Glutamatergic neuron (in vitro differentiated cells): ENCODE measurements around the gene PXDN. TPM values are rescaled to one million over a fixed set of nuclear protein-coding genes. Genes with fewer than 3 reads are reported as not detected.
"Not testable (repeated sequence)": the region's sequence is repeated elsewhere in the genome, so short reads cannot be mapped to it uniquely, and the experiment has no call there.

Source experiments
- DNase-seq: peaks from one replicate; pipeline ENCODE4 v3.0.0; 2022
- H3K27ac Mint-ChIP-seq: one replicate; pipeline ENCODE4 v1.8.0; 2020; ENCODE audit warnings: mild to moderate bottlenecking, mixed read lengths, inconsistent platforms; ENCODE audit not compliant: unreplicated experiment
- H3K27me3 Mint-ChIP-seq: one replicate; pipeline ENCODE4 v1.8.0; 2020; ENCODE audit warnings: mild to moderate bottlenecking, moderate library complexity, mixed read lengths, inconsistent platforms; ENCODE audit not compliant: unreplicated experiment
- H3K36me3 Mint-ChIP-seq: one replicate; pipeline ENCODE4 v1.8.0; 2020; ENCODE audit warnings: mild to moderate bottlenecking, mixed read lengths, inconsistent platforms; ENCODE audit not compliant: unreplicated experiment
- H3K4me1 Mint-ChIP-seq: one replicate; pipeline ENCODE4 v1.8.0; 2020; ENCODE audit warnings: mild to moderate bottlenecking, low read depth, mixed read lengths, inconsistent platforms; ENCODE audit not compliant: unreplicated experiment
- H3K4me3 Mint-ChIP-seq: one replicate; pipeline ENCODE4 v1.8.0; 2020; ENCODE audit warnings: mild to moderate bottlenecking, mixed read lengths, inconsistent platforms; ENCODE audit not compliant: unreplicated experiment
- H3K9me3 Mint-ChIP-seq: one replicate; pipeline ENCODE4 v1.8.0; 2020; ENCODE audit warnings: mild to moderate bottlenecking, moderate library complexity, mixed read lengths, inconsistent platforms; ENCODE audit not compliant: unreplicated experiment
- CTCF ChIP-seq: fragments of 200-600 bp; sonication (generic); IDR thresholded peaks from one replicate; pipeline ENCODE4 v1.5.0; 2021; ENCODE audit not compliant: partially characterized antibody, unreplicated experiment
- total RNA-seq: library from RNA; stranded (reverse); fragmentation: NEBNext Ultra II Directional; extraction: Animal tissue kit (Norgen Biotek cat#: 25700); gene quantifications from one replicate; pipeline ENCODE4 v1.2.1, GENCODE V29; 2021; ENCODE audit not compliant: unreplicated experiment

The PXDN gene
- total RNA-seq, 1 donor from 2014 or later = 226 TPM

DNA sequence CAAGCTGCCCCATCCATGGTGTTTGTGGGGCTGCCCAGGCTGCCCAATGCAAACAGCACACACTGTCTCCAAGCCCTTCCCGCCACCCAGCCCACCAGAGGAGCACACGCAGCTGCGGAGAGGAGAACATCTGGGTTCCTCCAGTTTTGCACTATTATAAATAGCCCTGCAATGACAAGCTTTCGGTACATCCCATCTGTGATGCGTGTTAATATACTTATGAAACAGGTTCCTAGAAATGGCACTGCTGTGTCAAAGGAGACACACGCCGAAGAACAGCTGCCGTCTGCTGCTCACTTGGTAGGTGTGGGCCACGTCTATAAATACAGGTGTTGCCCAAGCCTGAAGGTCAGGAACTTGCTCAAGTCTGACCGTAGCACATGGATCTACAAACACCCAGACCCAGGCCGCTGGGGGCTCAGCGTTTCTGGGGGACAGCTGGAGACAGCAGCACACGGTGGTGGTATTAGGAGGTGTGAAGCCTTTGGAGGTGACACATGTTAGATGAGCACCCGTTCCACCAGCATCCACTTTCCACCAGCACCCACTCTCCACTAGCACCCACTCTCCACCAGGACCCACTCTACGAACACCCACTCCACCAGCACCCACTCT, 34.3 kb downstream of the PXDN start:
- Mint-ChIP-seq H3K27ac (no peak overlapping the region), H3K4me1 (peaks cover 44% of the 10 kb centered on the region)
- DNase-seq = no peak

GRCh38 chr2:1709335-1709605, 35.0 kb downstream of the PXDN start:
- Mint-ChIP-seq H3K4me1 (peaks cover 42% of the 10 kb centered on the region), H3K36me3 (peaks cover 6% of the 10 kb centered on the region), H3K4me3 (no peak overlapping the region), H3K27ac (no peak overlapping the region), H3K27me3 (peaks cover 4% of the 10 kb centered on the region), H3K9me3 (peaks cover 16% of the 10 kb centered on the region)
- TF ChIP-seq CTCF = no peak
- no peak for DNase-seq

More for the DNA sequence above, 34.3 kb downstream of the PXDN start:
- Mint-ChIP-seq H3K4me3 (no peak overlapping the region), H3K36me3 (peaks cover 6% of the 10 kb centered on the region), H3K27me3 (peaks cover 4% of the 10 kb centered on the region), H3K9me3 (peaks cover 14% of the 10 kb centered on the region)
- TF ChIP-seq CTCF = no peak

DNA sequence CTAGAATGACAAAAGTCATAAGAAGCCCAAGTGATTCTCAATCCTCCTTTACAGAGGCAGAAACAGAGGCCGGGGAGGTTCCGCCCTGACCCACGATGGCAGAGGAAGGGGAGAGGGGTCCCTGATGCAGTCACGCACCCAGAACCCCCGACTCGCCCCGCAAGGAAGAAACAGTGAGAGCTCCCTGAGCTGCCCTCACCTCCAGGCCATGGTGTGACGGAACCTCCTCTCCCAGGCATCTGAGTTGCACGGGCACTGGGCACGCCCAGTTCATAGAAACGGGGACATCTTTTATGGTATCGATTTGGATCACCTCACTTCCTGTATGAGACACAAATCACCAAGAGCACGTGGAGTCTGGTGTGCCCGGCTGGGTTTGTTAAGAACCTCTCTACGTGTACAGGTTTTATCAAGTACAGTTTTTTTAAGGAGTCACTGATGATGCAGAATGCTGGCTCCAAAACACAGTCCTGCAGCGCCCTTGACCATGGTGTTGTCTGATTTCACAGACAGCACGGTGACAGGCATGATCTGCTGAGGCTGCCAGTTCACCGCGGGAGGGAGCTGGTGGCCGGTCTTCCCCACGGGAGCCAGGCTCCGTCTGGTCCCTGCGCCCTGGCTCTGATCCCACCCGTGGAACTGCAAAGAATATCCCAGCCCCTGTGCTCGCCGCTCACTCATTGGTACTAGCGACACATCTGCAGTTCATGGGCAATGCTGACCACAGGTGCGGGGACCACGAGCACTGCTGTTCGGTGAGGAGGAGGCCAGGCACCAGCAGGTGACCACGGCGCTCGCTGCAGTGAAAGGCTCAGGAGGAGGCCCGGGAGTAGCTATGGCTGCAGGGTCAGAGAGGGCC, 35.6 kb downstream of the PXDN start:
- Mint-ChIP-seq H3K36me3 (peaks cover 6% of the 10 kb centered on the region), H3K27me3 (peaks cover 4% of the 10 kb centered on the region), H3K27ac (no peak overlapping the region), H3K4me1 (peaks cover 37% of the 10 kb centered on the region), H3K4me3 (no peak overlapping the region), H3K9me3 (peaks cover 16% of the 10 kb centered on the region)
- no peak for TF ChIP-seq CTCF
- DNase-seq = peak; percentile 17

- Mint-ChIP-seq H3K4me3 (peak overlapping the region; percentile 51), H3K36me3 (peaks cover 6% of the 10 kb centered on the region), H3K9me3 (peaks cover 16% of the 10 kb centered on the region), H3K4me1 (peaks cover 34% of the 10 kb centered on the region), H3K27ac (peak overlapping the region; percentile 69), H3K27me3 (peaks cover 4% of the 10 kb centered on the region)
- no peak for TF ChIP-seq CTCF
- peak; percentile 29 for DNase-seq
Measured at GRCh38 chr2:1707771-1708418, 36.4 kb downstream of the PXDN start.

- not testable (repeated sequence) for H3K27me3 Mint-ChIP-seq, H3K36me3 Mint-ChIP-seq, H3K27ac Mint-ChIP-seq, DNase-seq, H3K4me3 Mint-ChIP-seq
- Mint-ChIP-seq H3K4me1 (peaks cover 31% of the 10 kb centered on the region), H3K9me3 (peaks cover 14% of the 10 kb centered on the region)
Measured at GRCh38 chr2:1706089-1706841, 38.0 kb downstream of the PXDN start.
